H1 (cell line): Measurements from ENCODE around the gene LRP1. TPM values are rescaled to one million over a fixed set of nuclear protein-coding genes. Genes with fewer than 3 reads are reported as not detected.

Experiments used
- CTCF ChIA-PET: fragments of 300-600 bp; sonication (Branson Sonifier 250); formaldehyde crosslinking; loops from one replicate; lab custom pipeline; 2021; ENCODE audit not compliant: partially characterized antibody; lab: Charles Lee
- POLR2A ChIA-PET: fragments of 300-600 bp; sonication (Branson Sonifier 250); formaldehyde crosslinking; loops from one replicate; lab custom pipeline; 2021; ENCODE audit warnings: inconsistent platforms; ENCODE audit not compliant: partially characterized antibody; lab: Charles Lee
- DNase-seq, 2 experiments: peaks; one replicate each; pipeline versions ENCODE4 v3.0.0 to v3.0.0-alpha.2; 2010 to 2022; ENCODE audit warnings: low spot score in 2 of 2, low read depth in 1 of 2, mixed read lengths in 1 of 2
- FAIRE-seq: peaks from 2 replicates; lab custom pipeline; 2011; peaks lifted over from hg19 to GRCh38; lab: Jason Lieb, UNC
- H2AFZ ChIP-seq: 2 replicates; pipeline ENCODE4 v1.8.1; 2012; ENCODE audit warnings: low read length, inconsistent platforms
- H2AK5ac ChIP-seq: 2 replicates; pipeline ENCODE4 v1.6.1; 2013; ENCODE audit warnings: low read depth, low read length
- H2BK120ac ChIP-seq: replicated peaks from 2 replicates; pipeline ENCODE3; 2013; ENCODE audit warnings: low read depth, low read length, inconsistent platforms
- H2BK12ac ChIP-seq: 2 replicates; pipeline ENCODE4 v1.6.1; 2013; ENCODE audit warnings: low read depth, low read length
- H2BK15ac ChIP-seq: 2 replicates; pipeline ENCODE4 v1.6.1; 2013; ENCODE audit warnings: low read length
- H2BK20ac ChIP-seq: 2 replicates; pipeline ENCODE4 v1.6.1; 2013; ENCODE audit warnings: low read length
- H2BK5ac ChIP-seq: 2 replicates; pipeline ENCODE4 v1.6.1; 2013; ENCODE audit warnings: low read depth, low read length
- H3K14ac ChIP-seq: 2 replicates; pipeline ENCODE4 v1.6.1; 2013; ENCODE audit warnings: inconsistent platforms; ENCODE audit not compliant: insufficient read length
- H3K18ac ChIP-seq: 2 replicates; pipeline ENCODE4 v1.6.1; 2013; ENCODE audit warnings: low read length; ENCODE audit errors: extremely low read depth
- H3K23ac ChIP-seq: 2 replicates; pipeline ENCODE4 v1.6.1; 2013; ENCODE audit warnings: inconsistent platforms; ENCODE audit not compliant: insufficient read length
- H3K23me2 ChIP-seq: 2 replicates; pipeline ENCODE4 v1.6.1; 2013; ENCODE audit warnings: low read depth, low read length
- H3K27ac ChIP-seq: 2 replicates; pipeline ENCODE4 v1.6.1; 2011; ENCODE audit warnings: low read depth, low read length, inconsistent platforms
- H3K27me3 ChIP-seq, 4 experiments: replicated peaks in 1 of 4; 1 replicate in 1 of 4; 2 replicates in 3 of 4; pipeline versions ENCODE4 v1.6.1 to v1.8.1; 2011 to 2013; ENCODE audit warnings: low read length in 3 of 4, mild to moderate bottlenecking in 3 of 4, inconsistent platforms in 2 of 4, mixed read lengths in 2 of 4, moderate library complexity in 1 of 4; ENCODE audit not compliant: control insufficient read depth in 3 of 4, insufficient read depth in 3 of 4; ENCODE audit errors: extremely low read depth in 1 of 4
- H3K36me3 ChIP-seq, 4 experiments: 2 replicates each; pipeline versions ENCODE4 v1.6.1 to v1.8.1; 2011 to 2013; ENCODE audit warnings: mild to moderate bottlenecking in 4 of 4, low read length in 3 of 4, moderate library complexity in 2 of 4, control low read depth in 1 of 4, inconsistent platforms in 1 of 4; ENCODE audit not compliant: insufficient read depth in 4 of 4, control insufficient read depth in 2 of 4
- H3K4ac ChIP-seq: replicated peaks from 2 replicates; pipeline ENCODE3; 2013; ENCODE audit warnings: low read length, low read depth, mixed read lengths, inconsistent platforms; ENCODE audit not compliant: insufficient read length
- H3K4me1 ChIP-seq, 4 experiments: replicated peaks in 1 of 4; 1 replicate in 1 of 4; 2 replicates in 3 of 4; pipeline versions ENCODE4 v1.6.1 to v1.8.1; 2011 to 2013; ENCODE audit warnings: low read length in 3 of 4, inconsistent platforms in 2 of 4, mixed read lengths in 1 of 4; ENCODE audit not compliant: insufficient read depth in 4 of 4, control insufficient read depth in 3 of 4
- H3K4me2 ChIP-seq, 2 experiments: 2 replicates each; pipeline versions ENCODE4 v1.6.1 to v1.8.1; 2011 to 2013; ENCODE audit warnings: low read depth in 2 of 2, low read length in 2 of 2, control low read depth in 1 of 2, inconsistent platforms in 1 of 2, mild to moderate bottlenecking in 1 of 2; ENCODE audit not compliant: insufficient read depth in 1 of 2
- H3K4me3 ChIP-seq, 4 experiments: fragments of 200-600, 300-600 bp in 1 of 4; sonication (generic), shearing (Covaris generic), sonication (Bioruptor Twin) in 1 of 4; 2 replicates each; pipeline versions ENCODE4 v1.5.1 to v1.8.1; 2011 to 2016; ENCODE audit warnings: low read length in 4 of 4, low read depth in 3 of 4, control low read depth in 2 of 4, inconsistent platforms in 2 of 4, mild to moderate bottlenecking in 2 of 4, mixed read lengths in 1 of 4, moderate library complexity in 1 of 4; ENCODE audit not compliant: insufficient read depth in 2 of 4; ENCODE audit errors: extremely low read depth in 1 of 4
- H3K56ac ChIP-seq: replicated peaks from 2 replicates; pipeline ENCODE3; 2013; ENCODE audit warnings: low read depth, mild to moderate bottlenecking, mixed read lengths, low read length, inconsistent platforms; ENCODE audit not compliant: insufficient read length
- H3K79me1 ChIP-seq: 2 replicates; pipeline ENCODE4 v1.6.1; 2013; ENCODE audit warnings: low read depth, low read length, control low read depth
- H3K79me2 ChIP-seq, 2 experiments: 2 replicates each; pipeline versions ENCODE4 v1.6.1 to v1.8.1; 2012 to 2013; ENCODE audit warnings: low read length in 2 of 2, mild to moderate bottlenecking in 2 of 2, inconsistent platforms in 1 of 2; ENCODE audit not compliant: insufficient read depth in 2 of 2, control insufficient read depth in 1 of 2
- H3K9ac ChIP-seq, 4 experiments: replicated peaks in 1 of 4; 1 replicate in 1 of 4; 2 replicates in 3 of 4; pipeline versions ENCODE4 v1.6.1 to v1.8.1; 2011 to 2013; ENCODE audit warnings: low read depth in 3 of 4, low read length in 3 of 4, control low read depth in 2 of 4, mild to moderate bottlenecking in 2 of 4, moderate library complexity in 2 of 4, inconsistent platforms in 1 of 4; ENCODE audit errors: extremely low read depth in 1 of 4
- H3K9me3 ChIP-seq, 2 experiments: 2 replicates each; pipeline versions ENCODE4 v1.6.1 to v1.8.1; 2012 to 2013; ENCODE audit warnings: mild to moderate bottlenecking in 2 of 2, moderate library complexity in 2 of 2, control low read depth in 1 of 2, inconsistent platforms in 1 of 2, low read depth in 1 of 2, low read length in 1 of 2, mixed read lengths in 1 of 2; ENCODE audit not compliant: insufficient read depth in 2 of 2
- H4K20me1 ChIP-seq, 2 experiments: replicated peaks in 1 of 2; 2 replicates each; pipeline versions ENCODE3 to v1.8.1; 2011 to 2013; ENCODE audit warnings: inconsistent platforms in 2 of 2, low read length in 2 of 2, mild to moderate bottlenecking in 1 of 2; ENCODE audit not compliant: insufficient read depth in 2 of 2, control insufficient read depth in 1 of 2
- H4K5ac ChIP-seq: 2 replicates; pipeline ENCODE4 v1.6.1; 2013; ENCODE audit warnings: low read length, low read depth, mixed read lengths, inconsistent platforms; ENCODE audit not compliant: insufficient read length
- H4K8ac ChIP-seq: 2 replicates; pipeline ENCODE4 v1.8.0; 2013; ENCODE audit warnings: mild to moderate bottlenecking, moderate library complexity, low read length, inconsistent platforms; ENCODE audit not compliant: insufficient read depth; ENCODE audit errors: extremely low read depth
- H4K91ac ChIP-seq: replicated peaks from 2 replicates; pipeline ENCODE3; 2013; ENCODE audit warnings: low read length, mixed read lengths, inconsistent platforms; ENCODE audit not compliant: insufficient read length
- ASH2L ChIP-seq: fragments of 200-600, 300-600 bp; sonication (generic); IDR thresholded peaks from one replicate; pipeline ENCODE4 v1.7.1; 2017; ENCODE audit warnings: low read length
- KDM1A ChIP-seq: fragments of 200-600, 300-600 bp; sonication (generic); IDR thresholded peaks from 2 replicates; pipeline ENCODE4 v1.7.1; 2016; ENCODE audit warnings: mild to moderate bottlenecking, low read length, borderline replicate concordance
- SP2 ChIP-seq: IDR thresholded peaks from 2 replicates; pipeline ENCODE4 v1.6.1; 2012; ENCODE audit warnings: mild to moderate bottlenecking, low read length, inconsistent platforms
- WGBS, 2 experiments: shearing (Covaris generic) in 1 of 2; methylation state at CpG; one replicate each; pipeline versions ENCODE4 v1.1.6 to v1.1.7; 2013 to 2015; ENCODE audit warnings: low lambda C conversion rate in 2 of 2, mixed read lengths in 2 of 2, inconsistent platforms in 1 of 2, low coverage in 1 of 2, missing lambda C conversion rate in 1 of 2; ENCODE audit not compliant: insufficient replicate concordance in 2 of 2, insufficient coverage in 1 of 2, insufficient read length in 1 of 2; ENCODE audit errors: extremely low coverage in 1 of 2, missing lambda C conversion rate in 1 of 2; 5-methylcytosine and 5-hydroxymethylcytosine counted together
- polyA plus RNA-seq, 7 experiments: library from polyadenylated mRNA; depleted of rRNA in 3 of 7; stranded (reverse) in 5 of 7; unstranded in 2 of 7; fragments of >200 nt in 5 of 7; fragments of 200-250 nt in 2 of 7; gene quantifications; 1 replicate in 5 of 7; 2 replicates in 1 of 7; 4 replicates in 1 of 7; pipeline versions ENCODE4 v1.2.1 to v1.2.3, GENCODE V29; 2011 to 2013; ENCODE audit warnings: missing spikeins in 2 of 7, mixed read lengths in 2 of 7
- total RNA-seq: library from RNA; stranded (reverse); fragmentation: NEBNext Ultra II Directional; extraction: Animal tissue kit (Norgen Biotek cat#: 25700); gene quantifications from 2 replicates; pipeline ENCODE4 v1.2.1, GENCODE V29; 2021

Gene LRP1
- total and polyA plus RNA-seq, 2 of the 8 experiments (the other 6 are each of a cell fraction or from before 2014, with no cell fraction given): 35.3 to 92.5 TPM

DNA sequence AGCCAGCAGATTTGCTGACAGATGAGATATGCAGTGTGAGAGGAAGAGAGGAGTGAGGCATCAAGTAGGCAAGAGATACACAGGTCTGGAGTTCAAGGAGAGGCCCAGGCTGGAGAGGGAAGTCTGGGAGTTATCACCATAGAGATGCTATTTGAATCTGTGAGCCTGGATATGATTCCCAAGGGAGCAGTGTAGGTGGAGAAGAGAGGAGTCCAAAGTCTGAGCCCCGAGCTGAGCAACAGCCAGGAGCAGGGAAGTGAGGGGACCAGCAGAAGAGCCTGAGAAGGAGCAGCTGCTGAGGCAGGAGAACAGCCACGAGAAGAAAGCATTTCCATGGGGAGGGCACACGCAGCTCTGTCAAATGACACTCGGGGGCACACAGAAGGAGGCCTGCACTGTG lies 68.2 kb downstream of the LRP1 start:
- H4K8ac ChIP-seq: no peak overlapping the region
- no peak overlapping the region for H3K56ac ChIP-seq
- H2BK20ac ChIP-seq: no peak overlapping the region
- no peaks in the 10 kb centered on the region for H3K27me3 ChIP-seq
- no peak for FAIRE-seq
- no peak overlapping the region for H3K4ac ChIP-seq
- no peak overlapping the region for H2BK120ac ChIP-seq
- no peak overlapping the region for H3K18ac ChIP-seq
- H3K9ac ChIP-seq: no peak overlapping the region
- H2AK5ac ChIP-seq: no peak overlapping the region
- H2AFZ ChIP-seq: no peak overlapping the region
- no peaks in the 10 kb centered on the region for H3K9me3 ChIP-seq
- no peak overlapping the region for H4K5ac ChIP-seq
- ChIA-PET CTCF (interaction anchor here (0.6 to 20.9 kb wide), 5 partner anchors 11 to 45 kb away, joined by 3 to 389 read pairs (median 6); no protein-coding TSS in a partner anchor), POLR2A (interaction anchor here (1.1 to 6.4 kb wide), 9 partner anchors 10 to 55 kb away, joined by 3 to 53 read pairs (median 5); partner anchors contain the start of gene SHMT2)
- no peak overlapping the region for H3K4me2 ChIP-seq
- H3K79me2 ChIP-seq: no peaks in the 10 kb centered on the region
- 89% methylated on average over 4 of the region's 4 CpGs; no CpG with 5 or more reads in 1 of the 2 experiments for WGBS, 2 experiments
- H3K23ac ChIP-seq: no peak overlapping the region
- H4K20me1 ChIP-seq: peaks cover 6 to 33% of the 10 kb centered on the region in 2 experiments
- H3K36me3 ChIP-seq: peaks cover 71 to 99% (median 91%) of the 10 kb centered on the region in 4 experiments
- peaks cover 5% of the 10 kb centered on the region; the same call in 1 of the 2 replicates for H3K23me2 ChIP-seq
- H3K27ac ChIP-seq: no peak overlapping the region
- H3K14ac ChIP-seq: no peak overlapping the region
- no peak overlapping the region for H2BK12ac ChIP-seq
- H4K91ac ChIP-seq: no peak overlapping the region
- no peak overlapping the region for H2BK5ac ChIP-seq
- H3K4me3 ChIP-seq: no peak overlapping the region
- H3K79me1 ChIP-seq: no peaks in the 10 kb centered on the region; the same call in 1 of the 2 replicates
- H2BK15ac ChIP-seq: no peak overlapping the region
- DNase-seq: no peak
- H3K4me1 ChIP-seq: no peaks in the 10 kb centered on the region; a peak in 1 of 7 replicates
- no peak for TF ChIP-seq KDM1A
- no peak for TF ChIP-seq ASH2L
- TF ChIP-seq SP2: no peak
